ENCODE results near the gene MYO15B. TPM values are rescaled to one million over a fixed set of nuclear protein-coding genes. Genes with fewer than 3 reads are reported as not detected.
A peak's percentile ranks its signal among the peaks of the same experiment; 100 is the strongest.

Gene MYO15B
- total RNA-seq, 1 donor = 1.4 TPM

- DNase-seq (ENCODE audit: low read depth) = peak; percentile 16
- H3K4me3 ChIP-seq (ENCODE audit: low read depth, low read length) = no peak overlapping the region
- TF ChIP-seq CTCF (IDR thresholded peaks at IDR 0.05; ENCODE audit: insufficient read depth, low read length) = peak; percentile 85
These were observed 65.4 kb downstream of the MYO15B start for GRCh38 chr17:75652934-75653549.

- no peak overlapping the region for H3K4me3 ChIP-seq (ENCODE audit: low read depth, low read length)
- no peak for DNase-seq (ENCODE audit: low read depth)
- TF ChIP-seq CTCF (IDR thresholded peaks at IDR 0.05; ENCODE audit: insufficient read depth, low read length) = no peak
These were observed 66.6 kb downstream of the MYO15B start for GRCh38 chr17:75654176-75654575.

- no peak for DNase-seq (ENCODE audit: low read depth)
- H3K4me3 ChIP-seq (ENCODE audit: low read depth, low read length) = no peak overlapping the region
- no peak for TF ChIP-seq CTCF (IDR thresholded peaks at IDR 0.05; ENCODE audit: insufficient read depth, low read length)
These were observed 70.6 kb downstream of the MYO15B start for GRCh38 chr17:75658237-75658636.

- no peak for DNase-seq (ENCODE audit: low read depth)
- no peak for TF ChIP-seq CTCF (IDR thresholded peaks at IDR 0.05; ENCODE audit: insufficient read depth, low read length)
These were observed 73.9 kb downstream of the MYO15B start for GRCh38 chr17:75661531-75661930.

GRCh38 chr17:75662511-75662910, 74.9 kb downstream of the MYO15B start:
- no peak for TF ChIP-seq CTCF (IDR thresholded peaks at IDR 0.05; ENCODE audit: insufficient read depth, low read length)
- no peak for DNase-seq (ENCODE audit: low read depth)
- H3K4me3 ChIP-seq (ENCODE audit: low read depth, low read length) = no peak overlapping the region

More at GRCh38 chr17:75661531-75661930, 73.9 kb downstream of the MYO15B start:
- no peak overlapping the region for H3K4me3 ChIP-seq (ENCODE audit: low read depth, low read length)

GRCh38 chr17:75664099-75664549, 76.5 kb downstream of the MYO15B start:
- H3K4me3 ChIP-seq (ENCODE audit: low read depth, low read length) = no peak overlapping the region
- no peak for DNase-seq (ENCODE audit: low read depth)
- no peak for TF ChIP-seq CTCF (IDR thresholded peaks at IDR 0.05; ENCODE audit: insufficient read depth, low read length)

GRCh38 chr17:75665981-75666380, 78.4 kb downstream of the MYO15B start:
- no peak for DNase-seq (ENCODE audit: low read depth)
- H3K4me3 ChIP-seq (ENCODE audit: low read depth, low read length) = peak overlapping the region; percentile 99
- TF ChIP-seq CTCF (IDR thresholded peaks at IDR 0.05; ENCODE audit: insufficient read depth, low read length) = no peak
